ENCODE data around the gene NEMP2.

NEMP2 gene

GRCh38 chr2:190545555-190546385, 11.2 kb upstream of the NEMP2 start:
- H3K4me3 ChIP-seq (ENCODE audit: low read depth, low read length), result no peak overlapping the region
- TF ChIP-seq, protein P1, sequence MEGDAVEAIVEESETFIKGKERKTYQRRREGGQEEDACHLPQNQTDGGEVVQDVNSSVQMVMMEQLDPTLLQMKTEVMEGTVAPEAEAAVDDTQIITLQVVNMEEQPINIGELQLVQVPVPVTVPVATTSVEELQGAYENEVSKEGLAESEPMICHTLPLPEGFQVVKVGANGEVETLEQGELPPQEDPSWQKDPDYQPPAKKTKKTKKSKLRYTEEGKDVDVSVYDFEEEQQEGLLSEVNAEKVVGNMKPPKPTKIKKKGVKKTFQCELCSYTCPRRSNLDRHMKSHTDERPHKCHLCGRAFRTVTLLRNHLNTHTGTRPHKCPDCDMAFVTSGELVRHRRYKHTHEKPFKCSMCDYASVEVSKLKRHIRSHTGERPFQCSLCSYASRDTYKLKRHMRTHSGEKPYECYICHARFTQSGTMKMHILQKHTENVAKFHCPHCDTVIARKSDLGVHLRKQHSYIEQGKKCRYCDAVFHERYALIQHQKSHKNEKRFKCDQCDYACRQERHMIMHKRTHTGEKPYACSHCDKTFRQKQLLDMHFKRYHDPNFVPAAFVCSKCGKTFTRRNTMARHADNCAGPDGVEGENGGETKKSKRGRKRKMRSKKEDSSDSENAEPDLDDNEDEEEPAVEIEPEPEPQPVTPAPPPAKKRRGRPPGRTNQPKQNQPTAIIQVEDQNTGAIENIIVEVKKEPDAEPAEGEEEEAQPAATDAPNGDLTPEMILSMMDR (IDR thresholded peaks at IDR 0.05; ENCODE audit: insufficient read depth, low read depth, low read length, missing control alignments), result no peak
- DNase-seq (ENCODE audit: low read depth), result no peak

DNA sequence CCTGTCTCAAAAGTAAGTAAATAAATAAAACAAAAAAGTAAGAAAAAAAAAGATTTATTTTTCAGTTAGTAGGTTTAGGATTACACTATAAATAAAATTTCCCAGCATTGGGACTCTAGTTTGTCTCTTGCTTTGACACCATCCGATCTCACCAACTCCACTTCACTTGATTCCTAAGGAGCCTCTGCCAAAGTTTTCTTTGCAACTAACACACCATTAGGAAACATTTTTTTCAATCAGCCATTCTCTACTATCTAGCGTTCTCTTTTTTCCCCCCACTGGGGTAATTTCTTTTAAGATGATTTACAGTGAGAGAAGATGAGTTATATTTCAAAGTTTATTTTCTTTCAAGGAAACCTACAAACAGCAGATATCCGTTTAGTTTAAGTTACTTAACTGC, 10.6 kb upstream of the NEMP2 start:
- TF ChIP-seq, protein P1 (IDR thresholded peaks at IDR 0.05; ENCODE audit: insufficient read depth, low read depth, low read length, missing control alignments), result no peak
- no peak overlapping the region for H3K4me3 ChIP-seq (ENCODE audit: low read depth, low read length)
- no peak for DNase-seq (ENCODE audit: low read depth)

- TF ChIP-seq, protein P1 (IDR thresholded peaks at IDR 0.05; ENCODE audit: insufficient read depth, low read depth, low read length, missing control alignments), result no peak
- H3K4me3 ChIP-seq (ENCODE audit: low read depth, low read length), result no peak overlapping the region
- no peak for DNase-seq (ENCODE audit: low read depth)
Measured at GRCh38 chr2:190540048-190540447, 5.5 kb upstream of the NEMP2 start.

DNA sequence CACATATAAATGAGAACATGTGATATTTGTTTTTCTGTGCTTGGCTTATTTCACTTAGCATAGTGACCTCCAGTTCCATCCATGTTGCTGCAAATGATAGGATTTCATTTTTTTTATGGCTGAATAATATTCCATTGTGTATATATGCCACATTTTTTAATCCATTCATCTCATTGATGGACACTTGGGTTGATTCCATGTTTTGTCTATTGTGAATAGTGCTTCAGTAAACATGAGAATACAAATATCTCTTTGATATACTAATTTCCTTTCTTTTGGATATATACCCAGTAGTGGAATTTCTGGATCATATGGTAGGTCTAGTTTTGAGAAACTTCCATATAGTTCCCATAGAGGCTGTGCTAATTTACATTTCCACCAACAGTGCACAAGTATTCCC, 3.7 kb upstream of the NEMP2 start:
- TF ChIP-seq, protein P1 (IDR thresholded peaks at IDR 0.05; ENCODE audit: insufficient read depth, low read depth, low read length, missing control alignments), result no peak
- no peak overlapping the region for H3K4me3 ChIP-seq (ENCODE audit: low read depth, low read length)
- DNase-seq (ENCODE audit: low read depth), result no peak

GRCh38 chr2:190537765-190538164, 3.2 kb upstream of the NEMP2 start:
- H3K4me3 ChIP-seq (ENCODE audit: low read depth, low read length), result no peak overlapping the region
- DNase-seq (ENCODE audit: low read depth), result no peak
- TF ChIP-seq, protein P1 (IDR thresholded peaks at IDR 0.05; ENCODE audit: insufficient read depth, low read depth, low read length, missing control alignments), result no peak

- TF ChIP-seq, protein P1 (IDR thresholded peaks at IDR 0.05; ENCODE audit: insufficient read depth, low read depth, low read length, missing control alignments), result no peak
- peak overlapping the region; percentile 92 for H3K4me3 ChIP-seq (ENCODE audit: low read depth, low read length)
- DNase-seq (ENCODE audit: low read depth), result no peak
Measured at GRCh38 chr2:190535586-190535985, 1.1 kb upstream of the NEMP2 start.

- H3K4me3 ChIP-seq (ENCODE audit: low read depth, low read length), result peak overlapping the region; percentile 92
- no peak for DNase-seq (ENCODE audit: low read depth)
- TF ChIP-seq, protein P1 (IDR thresholded peaks at IDR 0.05; ENCODE audit: insufficient read depth, low read depth, low read length, missing control alignments), result no peak
Measured at GRCh38 chr2:190535121-190535439, 558 bp upstream of the NEMP2 start.

Measured in GM12865 (cell line).